Thoracic aorta endothelial cell (primary cell): ENCODE data around the gene LYSMD2. TPM values are rescaled to one million over a fixed set of nuclear protein-coding genes. Genes with fewer than 3 reads are reported as not detected.

Experiments
- total RNA-seq: library from RNA; depleted of rRNA; stranded (reverse); fragments of >200 nt; gene quantifications from 2 replicates; pipeline ENCODE4 v1.2.3, GENCODE V29; 2012

Gene LYSMD2, protein sequence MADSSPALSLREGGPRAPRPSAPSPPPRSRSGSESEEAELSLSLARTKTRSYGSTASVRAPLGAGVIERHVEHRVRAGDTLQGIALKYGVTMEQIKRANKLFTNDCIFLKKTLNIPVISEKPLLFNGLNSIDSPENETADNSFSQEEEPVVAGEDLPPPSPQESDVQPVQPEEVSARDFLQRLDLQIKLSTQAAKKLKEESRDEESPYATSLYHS
- 13.0 and 17.8 TPM in 2 replicates for total RNA-seq

DNA sequence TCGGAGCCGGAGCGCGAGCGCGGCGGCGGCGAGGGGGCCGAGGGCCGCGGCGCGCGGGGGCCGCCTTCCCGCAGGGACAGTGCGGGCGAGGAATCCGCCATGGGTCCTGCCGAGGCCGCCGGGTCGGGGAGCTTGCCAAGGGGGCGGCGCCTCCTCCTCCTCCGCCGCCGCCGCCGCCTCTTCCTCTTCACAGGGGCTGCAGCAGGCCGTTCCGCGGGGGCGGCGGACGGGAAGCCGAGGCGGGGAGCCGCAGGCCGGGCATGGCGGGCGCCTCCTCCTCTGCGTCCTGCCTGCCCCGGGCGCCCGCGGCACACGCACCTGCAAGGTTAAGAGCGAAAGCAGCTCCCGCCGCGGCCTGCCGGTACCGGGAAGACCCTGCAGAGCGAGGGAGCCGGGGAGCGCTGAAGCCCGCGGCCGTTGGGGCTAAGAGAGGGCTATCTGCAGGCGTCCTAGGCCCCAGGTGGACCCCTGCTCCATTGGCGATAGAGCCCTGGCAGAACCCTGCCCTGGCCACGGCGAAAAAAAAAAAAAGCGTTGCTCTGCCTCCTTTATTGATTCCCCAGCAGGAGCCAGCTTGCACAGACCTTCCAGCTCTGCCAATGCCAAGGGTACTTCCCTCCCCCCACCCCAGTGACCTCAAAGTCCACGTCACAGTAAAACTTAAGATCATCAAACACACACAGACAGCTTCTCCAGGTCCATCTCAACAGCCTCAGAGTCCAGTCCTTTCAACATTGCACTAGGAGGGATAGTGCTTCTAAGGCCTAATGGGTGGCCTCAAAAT lies at the start of gene LYSMD2:
Gene LYSMD2 (minus strand): TSS at position 134 of the 784 bp plus-strand sequence. CDS start 33 bp downstream, at position 101.

DNA sequence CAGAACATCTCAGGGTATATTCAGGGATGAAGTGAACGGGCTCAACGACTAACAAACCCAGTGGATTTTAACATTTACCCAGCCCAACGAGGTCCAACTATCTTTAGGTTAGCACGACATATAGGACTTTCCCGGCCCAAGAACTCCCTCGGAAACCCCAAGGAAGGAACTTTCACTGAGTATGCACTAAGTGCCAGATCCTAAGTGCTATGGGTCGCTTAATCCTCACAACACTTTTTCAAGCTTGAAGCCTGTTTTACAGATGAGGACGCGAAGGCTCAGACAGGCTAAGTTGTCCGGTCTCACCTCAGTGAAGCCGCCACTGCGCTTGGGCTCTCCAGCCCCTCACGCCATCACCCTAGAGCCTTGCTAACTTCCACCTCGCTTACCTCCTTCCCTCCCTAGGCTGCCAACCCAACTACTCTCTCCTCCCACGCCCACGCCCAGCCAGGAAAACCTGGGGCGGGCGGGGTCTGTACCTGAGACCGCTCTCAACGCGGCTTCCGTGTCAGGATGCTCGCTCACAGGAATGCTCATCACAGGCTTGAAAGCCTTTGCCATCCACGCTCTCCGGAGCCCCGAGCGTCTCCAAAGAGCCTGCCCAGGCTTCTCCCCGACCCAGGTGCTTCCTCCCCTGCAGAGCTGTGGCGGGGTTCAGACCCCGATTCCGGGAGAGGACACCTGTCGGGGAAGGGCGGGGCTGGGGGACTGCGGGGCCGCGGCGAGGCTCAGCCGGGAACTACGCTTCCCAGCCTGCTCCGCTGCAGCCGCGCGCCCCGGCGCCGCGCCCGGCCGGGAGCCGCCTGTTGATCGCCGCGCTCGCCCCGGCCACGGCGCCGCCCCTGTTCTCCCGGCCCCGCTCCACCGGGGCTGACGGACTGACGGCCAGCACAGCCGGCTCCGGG lies 13.6 kb upstream of the LYSMD2 start, which contains the start of gene TMOD2:
Gene TMOD2 (plus strand): TSS at position 806 of the 905 bp plus-strand sequence. CDS start 14,845 bp downstream, outside the sequence.

DNA sequence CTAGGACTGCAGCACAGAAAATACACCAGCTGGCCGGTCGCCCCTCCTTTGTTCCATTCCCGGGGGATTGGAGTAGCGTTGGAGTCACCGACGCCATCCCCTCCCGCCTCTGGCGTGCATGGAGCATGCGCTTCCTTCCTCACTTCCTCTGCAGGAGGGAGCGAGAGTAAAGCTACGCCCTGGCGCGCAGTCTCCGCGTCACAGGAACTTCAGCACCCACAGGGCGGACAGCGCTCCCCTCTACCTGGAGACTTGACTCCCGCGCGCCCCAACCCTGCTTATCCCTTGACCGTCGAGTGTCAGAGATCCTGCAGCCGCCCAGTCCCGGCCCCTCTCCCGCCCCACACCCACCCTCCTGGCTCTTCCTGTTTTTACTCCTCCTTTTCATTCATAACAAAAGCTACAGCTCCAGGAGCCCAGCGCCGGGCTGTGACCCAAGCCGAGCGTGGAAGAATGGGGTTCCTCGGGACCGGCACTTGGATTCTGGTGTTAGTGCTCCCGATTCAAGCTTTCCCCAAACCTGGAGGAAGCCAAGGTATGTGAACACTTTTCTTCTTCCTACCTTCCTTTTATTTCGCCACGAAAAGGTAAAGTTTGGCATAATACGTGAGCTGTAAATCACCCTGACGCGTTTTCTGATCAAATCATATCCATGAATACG lies 56.0 kb downstream of the LYSMD2 start, which contains the start of gene SCG3:
Gene SCG3 (plus strand): TSS at position 201 of the 661 bp plus-strand sequence. CDS start 253 bp downstream, at position 454.

Other genes with a start within 250 kb of the LYSMD2 start
- 20.3 and 29.9 TPM in 2 replicates for gene DMXL2, start 114.9 kb downstream of the LYSMD2 start, total RNA-seq
- gene SCG3, start 56.2 kb downstream of the LYSMD2 start, total RNA-seq = not detected in 2 replicates
- gene TMOD2, start 13.9 kb upstream of the LYSMD2 start, total RNA-seq = 6.0 and 9.8 TPM in 2 replicates
- gene TMOD3, start 92.0 kb upstream of the LYSMD2 start, total RNA-seq = 104 and 114 TPM in 2 replicates
- 30.7 and 39.0 TPM in 2 replicates for gene LEO1, start 234.1 kb upstream of the LYSMD2 start, total RNA-seq